NCI-H82 treated with DMSO at 0.1 percent for 48 hours (cell line): ENCODE data around the gene SHB.

Experiments
- DNase-seq: peaks from one replicate; lab custom pipeline; 2025; ENCODE audit not compliant: unreplicated experiment; lab: John Stamatoyannopoulos, UW

SHB gene

DNA sequence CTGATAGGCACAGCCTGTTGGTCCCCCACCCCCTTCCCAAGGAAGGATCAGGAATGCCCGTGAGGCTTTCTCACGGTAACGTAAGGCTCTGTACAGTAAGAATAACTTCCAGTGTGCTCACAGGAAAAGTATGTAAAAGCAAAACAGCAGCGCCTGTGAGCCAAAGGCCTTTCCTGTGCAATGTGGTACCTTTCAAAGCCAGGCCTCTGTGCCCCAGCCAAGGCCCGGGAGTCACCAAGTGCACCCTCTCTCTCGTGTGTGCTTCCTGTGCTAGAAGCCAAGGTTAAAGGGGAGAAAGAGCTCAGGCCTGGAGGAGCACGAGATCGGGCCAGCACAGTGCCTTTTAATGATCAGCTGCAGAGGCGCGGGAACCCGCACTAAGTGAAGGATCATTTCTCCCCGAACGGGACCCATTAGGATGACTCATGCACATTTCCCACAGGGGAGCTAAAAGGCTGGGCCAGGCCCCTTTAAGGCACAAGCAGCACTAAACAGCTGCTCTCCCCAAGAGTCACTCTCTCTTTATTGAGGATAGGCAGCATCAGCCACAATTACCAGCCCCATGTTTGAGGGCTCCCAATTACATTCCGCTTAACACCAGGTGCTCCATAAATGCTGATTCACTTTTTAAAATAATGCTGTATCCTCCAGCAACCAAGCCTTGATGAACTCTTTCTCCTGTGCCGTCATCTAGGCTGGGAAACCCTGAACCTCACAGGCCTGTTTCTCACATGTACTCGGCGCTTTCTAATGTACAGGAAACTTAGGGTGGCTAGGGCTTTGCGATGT lies 42.8 kb downstream of the SHB start:
- DNase-seq: no peak

DNA sequence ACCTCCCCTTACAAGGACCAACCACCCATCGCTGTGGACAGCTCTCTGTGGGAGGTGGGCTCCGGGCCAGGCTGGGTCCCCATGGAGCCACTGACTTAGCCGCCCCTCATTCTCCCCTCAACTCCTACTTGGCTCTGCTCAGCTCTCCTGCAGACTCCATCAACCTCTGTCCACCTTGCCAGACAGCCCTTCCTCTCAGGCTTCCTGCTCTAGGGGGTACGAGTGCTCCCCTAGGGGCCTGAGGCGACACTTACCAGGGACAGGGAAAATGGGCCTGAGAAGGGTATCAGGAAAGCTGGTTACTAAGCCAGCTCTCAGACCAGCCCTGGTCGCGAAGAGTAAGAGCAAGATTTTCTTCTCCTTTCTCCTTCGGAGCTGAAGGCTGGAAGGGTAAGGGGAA lies 43.9 kb downstream of the SHB start:
- DNase-seq: no peak

DNA sequence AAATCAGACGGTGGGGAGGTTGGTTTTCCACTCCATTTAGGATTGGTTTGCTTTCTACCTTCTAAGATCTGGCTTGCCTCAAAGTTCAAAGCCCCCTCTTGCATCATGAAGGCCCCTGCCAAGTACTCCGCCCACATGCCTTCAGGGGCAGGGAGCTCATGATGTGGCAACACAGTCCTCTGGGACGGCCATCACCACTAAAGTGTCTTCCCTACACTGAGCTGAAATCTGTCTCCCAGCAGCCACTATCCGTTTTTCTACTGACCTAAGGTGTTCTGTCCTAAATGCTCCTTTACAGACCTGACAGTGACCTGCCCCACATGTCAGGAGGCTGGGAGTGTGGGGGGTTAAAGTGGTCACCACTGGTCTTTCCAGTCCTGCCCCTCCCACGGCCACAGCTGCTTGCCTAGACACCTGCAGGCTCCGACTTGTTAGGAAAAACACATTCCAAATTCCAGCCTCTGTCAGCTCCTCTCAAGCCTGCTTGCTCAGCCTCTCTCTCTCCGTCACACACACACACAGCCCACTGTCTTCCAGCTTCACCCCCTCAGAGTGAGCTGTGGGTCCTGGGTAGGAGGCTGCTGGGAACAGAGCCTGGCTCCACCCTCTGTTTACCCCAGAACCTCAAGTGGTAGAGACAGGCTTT lies 44.9 kb downstream of the SHB start:
- no peak for DNase-seq

DNA sequence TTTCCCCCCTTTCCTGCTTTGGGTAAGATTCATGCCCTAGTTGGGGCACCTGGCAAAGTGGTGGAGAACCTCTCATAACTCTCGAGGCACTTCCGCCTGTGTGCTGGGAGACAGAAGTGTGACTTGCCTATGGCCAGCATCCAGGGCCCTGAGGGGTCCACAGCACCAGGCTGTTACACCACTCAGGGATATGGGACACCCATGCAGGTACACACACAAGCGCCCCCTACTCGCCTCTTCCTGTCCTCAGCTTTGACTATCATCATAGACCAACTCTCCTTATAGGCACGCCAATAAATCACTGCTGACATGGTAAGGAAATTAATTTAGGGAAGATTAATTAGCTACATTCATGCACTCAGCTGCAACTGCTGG lies 45.4 kb downstream of the SHB start:
- DNase-seq: no peak

DNA sequence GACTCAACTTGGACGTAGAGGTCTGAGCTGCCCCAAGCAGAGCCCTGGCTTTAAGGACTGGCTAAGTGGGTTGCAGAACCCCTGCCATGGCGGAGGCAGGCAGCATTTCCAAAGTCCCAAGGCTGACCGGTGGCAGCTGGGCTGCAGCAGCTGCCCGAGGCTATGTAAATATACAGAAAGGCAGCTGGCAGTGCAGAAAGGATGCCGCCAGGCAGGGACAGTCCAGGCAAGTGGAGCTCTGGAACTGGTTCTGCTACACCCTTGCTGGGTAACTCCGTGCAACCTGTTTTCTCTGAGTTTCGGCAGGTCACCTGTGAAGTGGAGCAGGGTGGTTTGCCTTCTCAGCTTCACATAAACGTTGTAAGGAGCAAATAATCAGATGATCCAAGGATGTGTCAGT lies 46.0 kb downstream of the SHB start:
- DNase-seq: no peak

DNA sequence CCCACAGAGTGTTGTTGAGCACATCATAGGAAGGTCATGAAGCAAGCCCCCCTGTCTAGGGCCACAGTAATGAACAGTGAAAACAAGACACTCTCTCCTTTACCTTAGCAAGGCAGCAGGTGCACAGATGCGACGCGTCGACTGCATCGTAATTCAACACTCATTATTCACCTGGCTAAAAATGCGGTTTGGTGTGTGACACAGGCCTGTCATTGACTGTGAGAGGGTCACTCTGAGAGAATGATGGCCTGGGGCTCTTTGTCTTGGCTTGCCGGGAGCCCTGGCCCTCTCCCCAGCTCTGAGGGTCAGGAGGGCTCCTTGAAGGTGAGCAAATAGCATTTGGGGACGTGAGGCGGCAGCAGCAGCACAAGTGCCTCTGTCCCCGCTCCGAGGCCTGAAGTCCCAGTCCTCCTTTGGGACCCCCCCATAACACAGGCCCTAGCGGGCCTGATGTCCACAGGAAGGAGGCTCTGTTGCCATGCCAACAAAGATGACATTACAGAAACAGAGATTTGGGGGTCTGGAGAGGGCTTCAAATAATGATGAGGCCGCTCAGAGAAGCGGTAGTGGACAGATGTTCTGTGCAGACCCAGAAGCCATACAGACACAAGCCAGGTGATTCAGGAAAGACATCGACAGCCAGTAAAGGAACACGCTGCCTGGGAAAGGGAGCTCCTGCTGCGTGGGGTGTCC lies 46.7 kb downstream of the SHB start:
- DNase-seq: no peak

DNA sequence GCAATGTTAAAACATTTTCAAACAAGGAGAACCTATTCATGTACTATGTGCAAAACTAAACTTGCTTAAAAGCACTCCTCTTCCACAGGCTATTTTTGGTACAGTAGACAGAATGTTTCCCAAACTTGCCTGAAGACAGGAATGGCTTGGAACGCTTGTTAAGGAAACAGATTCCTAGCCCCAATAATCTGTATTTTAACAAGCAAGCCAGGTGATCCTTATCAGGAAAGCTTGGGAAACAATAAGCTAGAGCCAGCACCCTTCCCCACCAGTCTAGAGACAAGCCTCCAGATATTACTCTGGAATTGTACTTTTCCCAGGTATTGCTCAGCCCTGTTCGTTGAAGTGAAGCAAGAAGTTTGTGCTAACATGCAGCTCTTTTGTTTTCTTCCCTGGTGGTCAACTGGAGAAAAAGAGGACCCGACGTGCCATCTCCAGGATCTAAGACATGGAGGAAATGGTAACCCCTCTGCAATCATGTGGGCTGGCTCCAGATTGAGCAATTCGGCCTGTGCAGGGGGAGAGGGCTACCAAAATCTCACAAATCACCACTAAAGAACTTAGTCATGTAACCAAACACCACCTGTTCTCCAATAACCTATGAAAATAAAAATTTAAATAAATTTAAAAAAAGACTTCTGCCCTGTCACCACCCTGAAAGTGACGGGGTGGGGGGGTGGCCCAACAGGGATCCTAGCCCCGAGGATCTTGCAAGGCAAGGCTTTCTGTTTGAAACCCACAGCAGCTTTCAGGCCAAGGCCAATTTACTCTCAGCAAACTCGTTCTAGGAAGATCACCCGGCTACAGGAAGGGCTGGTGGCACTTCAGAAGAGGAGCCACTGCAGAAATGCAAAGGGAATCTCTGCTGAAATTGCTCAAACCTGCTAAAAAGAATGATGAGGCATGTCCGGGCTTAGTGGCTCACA lies 48.6 kb downstream of the SHB start:
- no peak for DNase-seq

DNA sequence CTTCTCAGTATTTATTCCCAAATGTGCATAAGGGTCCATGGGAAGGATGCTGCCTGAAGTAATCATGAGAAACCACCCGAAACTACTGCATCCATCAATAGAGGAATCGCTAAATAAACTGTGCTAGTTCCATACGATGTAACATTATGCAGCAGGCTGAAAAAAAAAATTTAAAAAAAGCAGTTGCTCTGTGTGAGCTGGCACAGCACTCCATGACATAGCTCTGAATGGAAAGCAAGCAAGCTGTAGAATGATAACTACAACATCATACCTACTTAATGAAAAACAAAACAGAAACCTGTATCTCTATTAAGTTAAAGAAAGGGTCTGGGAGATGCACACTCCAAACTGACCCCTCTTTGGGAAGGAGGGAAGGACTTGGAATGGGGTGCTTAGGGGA lies 49.3 kb downstream of the SHB start:
- no peak for DNase-seq

DNA sequence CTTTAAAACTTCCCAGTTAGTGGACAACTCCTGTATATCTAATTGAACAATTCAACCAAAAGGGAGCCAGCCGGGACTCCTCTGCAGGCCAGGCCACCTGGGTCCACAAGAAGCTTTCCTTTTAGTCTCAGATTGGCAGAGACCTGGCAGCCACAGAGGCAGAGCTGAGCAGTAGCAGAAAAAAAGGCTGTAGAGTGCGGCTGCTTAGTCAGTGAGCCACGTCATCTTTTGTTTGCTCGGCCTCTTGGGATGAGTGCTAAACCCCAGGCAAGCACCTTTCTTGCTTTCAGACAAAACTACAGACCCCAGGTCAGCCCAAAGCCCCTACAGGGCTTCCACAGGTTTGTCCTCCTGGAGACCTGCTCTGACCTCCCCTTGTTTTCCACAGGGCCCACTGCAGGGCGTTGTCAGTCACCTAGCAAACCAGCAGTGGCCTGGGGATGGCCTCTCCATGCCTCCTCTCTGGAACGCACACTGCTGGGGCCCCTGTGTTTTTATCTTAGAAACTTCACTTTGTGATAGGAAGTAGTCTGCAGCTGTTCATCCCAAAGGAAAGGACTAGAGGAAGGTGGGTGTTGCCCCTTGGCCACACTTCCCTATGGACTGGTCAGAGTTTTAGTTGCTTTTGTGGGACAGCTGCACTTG lies 49.9 kb downstream of the SHB start:
- DNase-seq: no peak

DNA sequence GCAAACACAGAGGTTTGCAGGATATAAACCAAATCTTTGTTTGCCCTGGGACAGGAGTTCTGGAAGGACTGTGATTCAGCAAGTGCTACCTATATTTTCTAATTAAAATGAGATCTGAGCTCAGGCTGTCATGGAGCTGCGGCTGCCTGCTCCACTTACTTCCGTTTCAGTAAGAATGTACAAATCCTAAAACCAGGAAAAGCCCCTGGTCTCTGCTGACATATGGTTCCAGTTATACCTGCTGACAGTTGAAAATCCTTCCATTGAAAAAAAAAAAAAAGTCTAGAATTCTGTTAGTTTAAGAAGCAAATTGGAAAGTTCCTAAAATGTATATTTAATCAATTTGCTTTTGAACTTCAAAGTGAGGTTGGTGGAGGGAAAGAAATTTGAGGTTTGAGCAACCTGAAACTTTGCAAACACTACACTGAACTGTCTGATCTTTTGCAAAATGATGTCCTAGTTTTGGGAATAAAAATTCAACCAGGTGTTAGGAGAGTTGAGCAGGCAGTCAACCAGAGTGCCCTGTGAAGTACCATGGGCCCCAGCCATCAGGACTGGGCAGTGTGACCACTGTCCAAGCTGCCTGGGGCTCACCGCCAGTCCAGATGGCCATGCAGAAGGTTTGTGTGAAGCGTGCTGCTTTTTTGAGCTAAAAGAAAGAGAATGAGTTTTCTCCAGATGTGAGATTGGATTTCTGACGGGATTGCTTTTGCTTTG lies 50.6 kb downstream of the SHB start:
- no peak for DNase-seq

DNA sequence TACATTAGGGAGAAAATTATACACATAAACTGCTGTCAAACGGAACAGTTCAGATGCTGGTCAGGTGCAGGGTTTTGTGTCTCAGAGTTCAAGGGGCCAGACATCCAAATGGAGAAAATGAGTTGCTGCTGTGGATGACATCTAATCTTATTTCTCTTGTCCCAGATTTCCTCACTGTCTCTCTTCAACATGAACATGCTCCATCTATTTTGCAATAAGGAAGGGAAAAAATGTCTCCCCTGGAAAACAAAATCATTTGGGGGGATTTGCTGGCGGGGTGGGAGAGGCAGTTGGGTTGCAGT lies 51.2 kb downstream of the SHB start:
- no peak for DNase-seq

DNA sequence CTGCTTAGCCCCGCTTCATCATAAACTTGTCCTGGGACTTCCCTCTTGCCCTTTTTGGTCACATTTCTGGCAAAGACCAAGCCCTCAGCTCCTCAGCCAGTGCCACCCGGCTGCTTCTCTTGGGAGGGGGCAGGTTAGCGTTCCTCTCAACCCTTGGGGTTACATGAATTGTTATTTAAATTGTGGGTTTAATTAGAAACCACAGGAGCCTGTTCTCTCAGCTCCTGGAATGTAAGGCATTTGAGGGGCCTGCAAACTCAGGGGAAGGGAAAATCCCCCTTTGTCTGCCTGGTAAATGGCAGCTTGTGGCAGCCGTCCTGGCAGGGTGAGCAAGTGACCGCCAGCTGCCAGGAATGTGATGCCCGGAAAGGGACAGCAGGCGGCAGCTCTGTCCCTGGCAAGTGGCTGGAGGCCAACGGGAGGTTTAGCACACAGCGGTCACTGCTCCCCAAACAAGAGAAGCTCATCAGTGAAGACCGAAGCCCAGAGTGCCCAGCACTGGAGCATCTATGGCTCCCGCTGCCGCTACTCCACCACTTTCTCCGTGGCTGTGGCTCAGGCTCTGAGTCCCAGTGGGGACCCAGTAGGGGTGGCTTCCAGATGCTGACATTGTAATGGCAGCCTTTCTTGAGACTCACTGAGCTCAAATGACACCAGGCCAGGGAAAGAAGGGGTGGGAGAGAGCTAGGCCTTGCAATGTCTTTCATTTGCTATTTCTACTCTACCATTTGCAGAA lies 51.7 kb downstream of the SHB start:
- no peak for DNase-seq

DNA sequence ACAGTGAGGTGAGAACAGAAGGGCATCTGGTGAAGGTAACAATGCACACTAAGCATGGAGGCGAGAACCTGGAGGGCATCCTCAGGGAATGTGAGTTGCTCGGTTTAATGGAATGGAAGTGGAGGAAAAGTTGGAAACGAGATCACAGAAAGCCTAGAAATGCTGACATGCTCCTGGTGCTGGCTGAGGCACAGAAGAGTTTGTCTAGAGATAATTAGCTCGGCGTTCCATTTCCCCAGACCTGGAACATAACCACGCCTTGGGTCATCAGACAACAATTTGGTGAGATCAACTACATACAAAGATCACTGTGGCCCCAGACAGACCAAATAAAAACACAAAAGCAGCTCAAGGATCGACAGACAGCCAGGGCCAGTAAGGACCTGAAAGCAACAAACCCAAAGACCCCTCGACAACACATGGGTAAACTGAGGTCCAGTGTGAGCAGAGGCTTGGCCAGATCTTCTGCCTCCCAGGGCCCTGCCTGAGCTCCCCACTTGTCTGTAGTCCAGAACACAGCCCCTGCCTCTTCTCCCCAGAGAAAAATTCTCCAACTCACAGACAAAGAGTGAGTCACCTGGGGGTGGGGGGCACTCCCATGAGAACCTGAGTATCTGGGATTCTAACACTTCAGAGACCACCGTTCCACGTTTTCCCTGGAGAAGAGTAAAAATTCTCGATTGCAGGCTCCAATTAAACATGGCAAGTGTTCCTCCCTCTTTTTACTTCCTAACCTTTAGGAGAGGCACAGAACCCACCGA lies 52.5 kb downstream of the SHB start:
- no peak for DNase-seq

DNA sequence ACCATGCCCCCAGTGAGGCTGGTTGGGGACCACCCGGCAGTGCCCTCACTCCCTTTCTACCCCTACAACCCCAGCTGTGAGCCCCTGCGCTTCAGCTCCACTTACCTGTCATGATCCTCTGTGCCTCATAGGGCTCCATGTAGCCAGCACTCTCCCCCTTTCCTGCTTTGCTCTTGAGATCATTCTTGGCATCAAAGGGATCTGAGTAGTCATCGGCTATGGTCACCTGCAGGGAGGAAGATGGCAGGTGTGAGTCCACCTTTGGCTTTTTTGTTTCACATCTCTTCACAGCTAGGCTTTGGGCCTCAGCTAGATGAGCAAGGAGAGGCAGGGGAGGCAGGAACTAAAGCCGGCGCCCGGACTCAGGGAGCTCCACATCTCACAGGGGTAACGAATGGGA lies 53.1 kb downstream of the SHB start:
- no peak for DNase-seq

DNA sequence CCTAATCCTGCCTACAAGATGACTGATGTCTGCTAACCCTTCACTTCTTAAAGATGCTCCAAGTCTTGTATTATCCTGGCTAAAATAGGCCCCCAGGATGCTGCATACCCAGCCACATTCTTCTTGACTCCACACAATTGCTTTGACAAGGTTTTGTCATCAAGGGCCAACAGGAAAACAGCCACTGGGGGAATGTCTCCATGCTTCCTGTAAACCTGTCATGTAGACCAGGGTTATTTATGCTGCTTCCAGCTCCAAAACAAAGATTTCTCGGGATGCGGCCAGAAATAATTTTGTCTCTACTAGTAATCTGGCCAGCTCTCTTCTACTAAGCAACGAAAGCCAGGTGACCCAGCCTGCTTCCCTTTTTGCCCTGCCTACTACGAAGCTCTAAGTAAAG lies 53.8 kb downstream of the SHB start:
- DNase-seq: no peak

DNA sequence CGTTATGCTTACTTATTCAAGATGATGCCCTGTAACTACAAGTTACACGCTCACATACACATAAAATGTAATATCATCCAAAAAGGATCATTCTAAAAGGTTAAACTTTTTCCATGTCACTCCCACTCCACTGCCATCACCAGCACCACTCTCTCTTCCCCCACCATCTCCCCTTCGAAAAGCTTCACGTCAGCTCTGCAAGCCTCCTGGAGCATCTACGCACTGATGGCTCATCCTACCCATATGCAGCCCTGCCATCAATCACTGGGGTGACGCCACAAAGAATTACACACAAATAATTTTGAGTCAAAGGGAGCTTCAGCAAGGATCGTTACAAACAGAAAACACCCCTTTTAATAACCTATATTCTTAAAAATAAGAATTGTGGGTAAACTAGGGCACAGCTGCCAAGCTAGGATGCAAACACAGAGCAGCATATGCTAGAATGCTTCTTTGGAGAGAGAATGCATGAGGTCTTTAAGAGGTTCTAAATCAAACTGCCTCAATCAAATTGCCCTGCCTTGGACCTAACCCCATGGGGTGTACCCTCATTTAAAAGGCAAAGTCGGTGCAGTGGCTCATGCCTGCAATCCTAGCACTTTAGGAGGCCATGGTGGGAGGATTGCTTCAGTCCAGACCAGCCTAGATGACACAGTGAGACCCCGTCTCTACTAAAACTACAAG lies 56.1 kb downstream of the SHB start:
- DNase-seq: no peak

DNA sequence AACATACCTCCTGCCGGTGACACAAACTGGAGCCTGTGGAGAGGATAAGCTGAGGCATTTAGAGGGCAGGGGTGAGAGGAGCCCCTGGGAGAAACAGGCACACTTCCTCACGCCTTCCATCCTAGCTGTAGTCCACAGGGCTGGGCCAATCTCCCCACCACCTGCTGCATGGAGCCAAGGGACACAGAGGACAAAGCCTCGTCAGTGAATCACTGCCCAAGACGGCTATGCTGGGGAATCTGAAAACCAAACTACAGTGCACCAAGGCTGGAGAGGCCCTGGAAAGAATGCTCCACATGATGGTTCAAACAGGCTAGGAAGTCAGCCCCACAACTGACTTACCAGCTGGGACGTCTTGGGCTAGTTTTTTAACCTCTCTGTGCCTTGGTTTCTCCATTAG lies 57.0 kb downstream of the SHB start:
- DNase-seq: no peak

DNA sequence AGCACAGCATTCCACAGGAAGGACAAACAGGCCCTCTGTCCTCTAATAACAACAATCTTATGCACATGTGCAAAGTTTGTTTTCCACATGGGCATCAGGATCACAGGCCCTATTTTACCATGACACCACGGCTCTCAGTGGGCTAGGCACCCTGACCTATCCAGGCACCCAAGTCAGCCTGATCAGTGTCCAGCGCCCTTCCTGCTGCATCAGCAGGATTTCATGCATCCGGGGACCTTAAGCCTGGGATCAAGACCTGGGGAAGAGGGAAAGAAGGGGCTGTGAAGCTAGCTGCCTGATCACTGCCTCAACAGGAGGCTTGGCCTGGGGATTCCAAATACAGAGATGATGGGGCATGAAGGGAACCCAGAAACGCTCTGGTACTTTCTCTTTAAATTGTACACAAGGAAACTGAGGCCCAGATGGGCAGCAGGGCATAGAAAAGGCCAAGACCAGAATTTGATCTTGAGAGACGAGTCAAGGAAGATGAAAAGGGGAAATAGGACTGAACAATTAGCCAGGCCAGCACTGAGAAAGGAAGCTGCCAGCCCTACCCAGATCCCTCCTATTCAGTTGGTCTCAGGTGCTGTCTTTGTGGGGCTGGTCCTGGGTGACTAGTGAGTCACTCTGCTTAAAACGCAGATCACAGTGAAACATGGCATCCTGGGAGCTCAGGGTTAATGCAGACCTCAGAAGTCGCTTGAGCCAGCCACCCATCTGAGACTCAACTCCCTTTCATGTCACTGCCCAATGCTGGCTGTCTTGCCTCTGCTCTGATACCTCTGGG lies 57.9 kb downstream of the SHB start:
- no peak for DNase-seq
